DND-41 (cell line): ENCODE measurements around the gene TMPRSS5.

Experiments used
- ATAC-seq: fragments of 200-7000 bp; cut with Tn5 transposase; 3 replicates; pipeline ENCODE4 v1.9.1; 2021; ENCODE audit warnings: low read depth; ENCODE audit not compliant: insufficient read depth
- DNase-seq: peaks from one replicate; pipeline ENCODE4 v3.0.0-alpha.2; 2020
- H2AFZ ChIP-seq: 2 replicates; pipeline ENCODE4 v1.6.0; 2012; ENCODE audit warnings: low read depth, low read length
- H3K27ac ChIP-seq: 2 replicates; pipeline ENCODE4 v1.5.1; 2012; ENCODE audit warnings: low read length, inconsistent platforms
- H3K27me3 ChIP-seq: fragments of 200-600 bp; sonication (generic); 2 replicates; pipeline ENCODE4 v1.6.0; 2012; ENCODE audit warnings: low read length, mild to moderate bottlenecking, inconsistent platforms; ENCODE audit not compliant: insufficient read depth, poor library complexity
- H3K36me3 ChIP-seq: 2 replicates; pipeline ENCODE4 v1.5.1; 2012; ENCODE audit warnings: low read length, inconsistent platforms; ENCODE audit not compliant: insufficient read depth
- H3K4me1 ChIP-seq: 2 replicates; pipeline ENCODE4 v1.5.1; 2012; ENCODE audit warnings: mild to moderate bottlenecking, low read length; ENCODE audit not compliant: insufficient read depth
- H3K4me2 ChIP-seq: 2 replicates; pipeline ENCODE4 v1.6.0; 2012; ENCODE audit warnings: mild to moderate bottlenecking, moderate library complexity, low read length, inconsistent platforms; ENCODE audit not compliant: insufficient read depth
- H3K4me3 ChIP-seq, 2 experiments: fragments of 200-600 bp in 1 of 2; shearing (Covaris generic) in 1 of 2; 2 replicates each; pipeline ENCODE4 v1.5.1; 2012 to 2016; ENCODE audit warnings: inconsistent platforms in 2 of 2, low read length in 2 of 2, mild to moderate bottlenecking in 2 of 2, low read depth in 1 of 2, moderate library complexity in 1 of 2
- H3K79me2 ChIP-seq: 2 replicates; pipeline ENCODE4 v1.6.0; 2012; ENCODE audit warnings: low read length, inconsistent platforms; ENCODE audit not compliant: insufficient read depth
- H3K9ac ChIP-seq: 2 replicates; pipeline ENCODE4 v1.6.0; 2012; ENCODE audit warnings: low read depth, mild to moderate bottlenecking, inconsistent platforms, low read length, moderate library complexity
- H3K9me3 ChIP-seq: 2 replicates; pipeline ENCODE4 v1.5.1; 2012; ENCODE audit warnings: low read length, moderate library complexity, mild to moderate bottlenecking, inconsistent platforms; ENCODE audit not compliant: insufficient read depth, severe bottlenecking
- H4K20me1 ChIP-seq: 2 replicates; pipeline ENCODE4 v1.6.0; 2012; ENCODE audit warnings: low read length; ENCODE audit not compliant: insufficient read depth
- EZH2 ChIP-seq: IDR thresholded peaks from 3 replicates; pipeline ENCODE4 v1.6.1; 2012; ENCODE audit warnings: borderline replicate concordance, low read depth, mild to moderate bottlenecking, moderate library complexity, low read length, inconsistent platforms; ENCODE audit not compliant: severe bottlenecking
- TF ChIP-seq, protein P1 (sequence below): IDR thresholded peaks from 2 replicates; pipeline ENCODE4 v1.5.1; 2012; ENCODE audit warnings: borderline replicate concordance, low read length, moderate library complexity, mild to moderate bottlenecking; ENCODE audit not compliant: poor library complexity, severe bottlenecking; ENCODE audit errors: extremely low read depth

Gene TMPRSS5

DNA sequence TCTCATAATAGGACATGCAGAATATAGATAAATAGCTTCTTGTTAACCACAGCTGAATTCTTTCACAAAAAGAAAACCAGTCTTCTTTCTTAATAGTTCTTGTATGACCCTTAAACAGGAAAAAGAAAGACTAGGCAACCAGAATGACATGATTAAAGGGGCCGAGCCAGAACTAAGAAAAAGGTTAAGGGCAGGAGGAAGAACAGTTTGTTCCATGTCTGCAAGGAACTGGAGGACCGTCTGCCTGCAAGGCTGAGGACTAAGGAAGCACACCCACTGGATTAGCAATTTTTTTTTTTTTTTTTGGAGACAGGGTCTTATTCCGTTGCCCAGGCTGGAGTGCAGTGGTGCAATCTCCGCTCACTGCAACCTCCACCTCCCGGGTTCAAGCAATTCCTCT is 26.0 kb upstream of the TMPRSS5 start:
- Histone ChIP-seq H3K4me3 (no peak overlapping the region), H3K27me3 (no peaks in the 10 kb centered on the region), H3K4me2 (no peak overlapping the region), H3K9me3 (no peaks in the 10 kb centered on the region), H3K36me3 (peaks cover 42% of the 10 kb centered on the region), H4K20me1 (no peaks in the 10 kb centered on the region), H3K9ac (no peak overlapping the region), H2AFZ (no peak overlapping the region), H3K79me2 (no peaks in the 10 kb centered on the region), H3K27ac (no peak overlapping the region), H3K4me1 (no peaks in the 10 kb centered on the region)
- TF ChIP-seq EZH2: no peak
- TF ChIP-seq, protein P1, sequence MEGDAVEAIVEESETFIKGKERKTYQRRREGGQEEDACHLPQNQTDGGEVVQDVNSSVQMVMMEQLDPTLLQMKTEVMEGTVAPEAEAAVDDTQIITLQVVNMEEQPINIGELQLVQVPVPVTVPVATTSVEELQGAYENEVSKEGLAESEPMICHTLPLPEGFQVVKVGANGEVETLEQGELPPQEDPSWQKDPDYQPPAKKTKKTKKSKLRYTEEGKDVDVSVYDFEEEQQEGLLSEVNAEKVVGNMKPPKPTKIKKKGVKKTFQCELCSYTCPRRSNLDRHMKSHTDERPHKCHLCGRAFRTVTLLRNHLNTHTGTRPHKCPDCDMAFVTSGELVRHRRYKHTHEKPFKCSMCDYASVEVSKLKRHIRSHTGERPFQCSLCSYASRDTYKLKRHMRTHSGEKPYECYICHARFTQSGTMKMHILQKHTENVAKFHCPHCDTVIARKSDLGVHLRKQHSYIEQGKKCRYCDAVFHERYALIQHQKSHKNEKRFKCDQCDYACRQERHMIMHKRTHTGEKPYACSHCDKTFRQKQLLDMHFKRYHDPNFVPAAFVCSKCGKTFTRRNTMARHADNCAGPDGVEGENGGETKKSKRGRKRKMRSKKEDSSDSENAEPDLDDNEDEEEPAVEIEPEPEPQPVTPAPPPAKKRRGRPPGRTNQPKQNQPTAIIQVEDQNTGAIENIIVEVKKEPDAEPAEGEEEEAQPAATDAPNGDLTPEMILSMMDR: no peak
- DNase-seq (no peak), ATAC-seq (no peak)

DNA sequence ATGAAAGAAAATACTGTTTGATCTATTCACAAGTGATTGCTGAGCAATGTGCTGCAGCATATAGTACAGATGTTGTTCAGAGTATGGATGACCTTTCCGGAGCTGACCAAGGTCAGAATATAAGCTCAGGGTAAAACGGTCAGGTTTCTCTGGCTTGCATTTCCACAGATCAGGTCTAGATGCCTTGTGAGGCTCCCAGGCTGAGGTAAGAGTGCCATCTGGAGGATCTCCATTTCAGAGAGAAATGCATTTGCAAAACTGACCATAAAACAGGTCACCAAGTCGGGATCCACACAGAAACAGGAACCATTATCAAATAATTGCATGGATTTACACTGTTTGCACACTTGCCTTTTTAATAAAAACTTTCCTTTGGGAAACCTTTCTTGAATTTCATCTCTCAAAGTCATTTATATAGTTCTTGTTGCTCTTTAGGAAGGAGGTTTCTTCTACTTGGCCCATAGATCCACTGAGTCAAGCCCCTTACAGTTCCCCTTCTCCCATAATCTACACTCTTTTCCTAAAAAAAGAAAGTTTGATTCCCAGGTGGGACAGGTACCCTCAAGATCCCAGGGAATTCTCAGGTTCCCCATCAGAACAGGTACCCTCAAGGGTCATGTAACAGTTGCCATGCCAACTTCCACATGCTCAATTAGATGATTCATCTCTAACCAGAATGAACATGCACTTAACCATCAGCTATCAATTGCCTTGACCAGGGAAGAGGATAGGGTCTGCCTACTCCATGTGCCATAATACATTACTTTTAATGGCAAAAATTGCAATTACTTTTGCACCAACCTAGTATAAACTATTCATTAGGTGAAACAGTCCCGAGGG is 25.0 kb upstream of the TMPRSS5 start:
- Histone ChIP-seq H3K36me3 (peaks cover 32% of the 10 kb centered on the region), H3K9me3 (no peaks in the 10 kb centered on the region), H4K20me1 (no peaks in the 10 kb centered on the region), H3K79me2 (no peaks in the 10 kb centered on the region), H3K27me3 (no peaks in the 10 kb centered on the region), H3K4me1 (no peaks in the 10 kb centered on the region), H3K4me3 (no peak overlapping the region), H3K9ac (no peak overlapping the region), H3K4me2 (no peak overlapping the region), H3K27ac (no peak overlapping the region), H2AFZ (no peak overlapping the region)
- no peak for ATAC-seq
- no peak for DNase-seq
- TF ChIP-seq EZH2: no peak
- TF ChIP-seq, protein P1: peak; percentile 43

DNA sequence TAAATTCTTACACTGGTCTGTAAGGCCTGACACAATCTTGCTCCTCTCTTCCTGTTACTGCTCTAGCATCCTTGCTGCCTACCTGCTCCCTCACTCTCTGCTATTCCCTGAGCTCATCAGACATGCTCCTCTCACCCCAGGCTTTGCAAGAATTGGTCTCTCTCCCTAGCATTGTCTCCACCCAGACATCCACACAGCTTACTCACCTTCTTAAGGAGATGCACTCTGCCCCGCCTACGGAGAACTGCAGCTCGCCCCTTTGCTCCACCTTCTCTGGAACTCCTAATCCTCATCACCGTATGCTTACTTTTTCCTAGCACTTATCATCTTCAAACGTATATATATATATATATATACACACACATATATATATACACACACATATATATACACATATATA is 23.3 kb upstream of the TMPRSS5 start:
- Histone ChIP-seq H3K4me2 (no peak overlapping the region), H3K4me3 (no peak overlapping the region), H3K27ac (no peak overlapping the region), H3K9ac (no peak overlapping the region), H3K79me2 (no peaks in the 10 kb centered on the region), H3K9me3 (no peaks in the 10 kb centered on the region), H4K20me1 (no peaks in the 10 kb centered on the region), H3K27me3 (no peaks in the 10 kb centered on the region), H3K4me1 (no peaks in the 10 kb centered on the region), H2AFZ (no peak overlapping the region), H3K36me3 (peaks cover 23% of the 10 kb centered on the region)
- no peak for DNase-seq
- no peak for ATAC-seq
- no peak for TF ChIP-seq EZH2
- TF ChIP-seq, protein P1: no peak
